ENCODE measurements around the gene RPL13A.

Gene RPL13A

DNA sequence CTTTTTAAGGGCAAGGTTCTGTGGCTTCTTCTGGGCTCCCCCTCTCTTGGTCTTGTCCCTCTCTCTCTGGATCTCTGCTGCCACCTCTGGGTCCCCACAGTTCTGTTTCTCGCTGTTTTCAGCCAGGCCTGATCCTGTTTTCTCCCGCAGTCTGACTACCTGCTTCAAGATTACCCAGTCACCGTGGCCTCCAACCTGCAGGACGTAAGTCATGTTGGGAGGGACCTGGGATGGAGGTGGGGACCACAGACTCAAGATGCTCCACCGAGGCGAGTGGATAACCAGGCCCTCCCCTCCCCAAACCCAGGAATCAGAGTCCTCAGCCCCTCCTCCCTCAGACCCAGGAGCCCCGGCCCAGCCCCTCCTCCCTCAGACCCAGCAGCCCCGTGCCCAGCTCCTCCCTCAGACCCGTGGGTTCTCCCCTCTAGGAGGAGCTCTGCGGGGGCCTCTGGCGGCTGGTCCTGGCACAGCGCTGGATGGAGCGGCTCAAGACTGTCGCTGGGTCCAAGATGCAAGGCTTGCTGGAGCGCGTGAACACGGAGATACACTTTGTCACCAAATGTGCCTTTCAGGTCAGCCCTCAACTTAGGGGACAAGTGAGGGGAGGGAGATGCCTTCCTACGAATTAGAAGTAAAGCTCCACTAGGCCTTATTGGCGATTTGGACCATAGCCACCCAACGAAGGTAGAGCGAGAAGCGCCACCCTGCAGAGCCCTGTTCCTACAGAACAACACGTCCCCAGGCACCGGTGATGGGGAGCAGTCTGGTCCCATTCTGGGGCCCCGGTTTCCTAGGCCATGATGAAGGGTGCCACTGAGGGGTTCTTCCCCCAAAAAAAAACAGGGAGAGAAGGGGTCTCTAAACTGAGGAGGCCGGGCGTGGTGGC, 11.2 kb upstream of the RPL13A start:
- H3K9ac ChIP-seq (ENCODE audit: low read length in 5 of 5): no peak overlapping the region
- peaks cover 0 to 2% (median 0%) of the 10 kb centered on the region in 5 donors for H3K27me3 ChIP-seq (ENCODE audit: control insufficient read depth in 5 of 5, insufficient read depth in 4 of 5, low read length in 5 of 5)
- H3K4me1 ChIP-seq (ENCODE audit: control insufficient read depth in 5 of 5, insufficient read depth in 5 of 5, low read length in 5 of 5): peaks cover 0 to 24% (median 12%) of the 10 kb centered on the region in 5 donors
- peaks cover 0 to 7% (median 0%) of the 10 kb centered on the region in 5 donors for H3K36me3 ChIP-seq (ENCODE audit: control insufficient read depth in 5 of 5, insufficient read depth in 5 of 5, low read length in 5 of 5)
- H3K4me3 ChIP-seq (ENCODE audit: low read depth in 1 of 5, low read length in 5 of 5): no peak overlapping the region
- no peaks in the 10 kb centered on the region for H3K9me3 ChIP-seq (ENCODE audit: control insufficient read depth in 5 of 5, low read length in 5 of 5)
- H3K27ac ChIP-seq (ENCODE audit: low read depth, low read length): no peak overlapping the region

DNA sequence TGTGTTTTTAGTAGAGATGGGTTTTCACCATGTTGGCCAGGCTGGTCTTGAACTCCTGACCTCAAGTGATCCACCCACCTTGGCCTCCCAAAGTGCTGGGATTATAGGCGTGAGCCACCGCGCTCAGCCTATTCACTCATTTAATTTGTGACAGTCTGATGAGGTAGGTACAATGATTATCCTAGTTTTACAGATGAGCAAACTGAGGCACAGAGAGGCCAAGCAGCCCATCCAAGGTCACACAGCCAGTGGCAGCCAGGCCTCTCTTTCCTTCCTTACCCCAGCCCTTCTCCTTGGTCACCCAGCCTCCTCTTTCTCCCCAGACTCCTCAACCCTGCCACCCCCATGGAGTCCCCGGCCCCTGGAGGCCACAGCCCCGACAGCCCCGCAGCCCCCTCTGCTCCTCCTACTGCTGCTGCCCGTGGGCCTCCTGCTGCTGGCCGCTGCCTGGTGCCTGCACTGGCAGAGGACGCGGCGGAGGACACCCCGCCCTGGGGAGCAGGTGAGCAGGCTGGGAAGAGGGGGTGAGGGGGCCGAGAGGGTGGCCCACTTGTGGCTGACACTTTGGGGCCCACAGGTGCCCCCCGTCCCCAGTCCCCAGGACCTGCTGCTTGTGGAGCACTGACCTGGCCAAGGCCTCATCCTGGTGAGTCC, 7.3 kb upstream of the RPL13A start:
- no peak overlapping the region for H3K27ac ChIP-seq (ENCODE audit: low read depth, low read length)
- H3K4me3 ChIP-seq (ENCODE audit: low read depth in 1 of 5, low read length in 5 of 5): no peak overlapping the region
- H3K9ac ChIP-seq (ENCODE audit: low read length in 5 of 5): no peak overlapping the region
- no peaks in the 10 kb centered on the region for H3K27me3 ChIP-seq (ENCODE audit: control insufficient read depth in 5 of 5, insufficient read depth in 4 of 5, low read length in 5 of 5)
- H3K9me3 ChIP-seq (ENCODE audit: control insufficient read depth in 5 of 5, low read length in 5 of 5): no peaks in the 10 kb centered on the region
- H3K36me3 ChIP-seq (ENCODE audit: control insufficient read depth in 5 of 5, insufficient read depth in 5 of 5, low read length in 5 of 5): peaks cover 0 to 12% (median 3%) of the 10 kb centered on the region in 5 donors
- H3K4me1 ChIP-seq (ENCODE audit: control insufficient read depth in 5 of 5, insufficient read depth in 5 of 5, low read length in 5 of 5): peaks cover 0 to 4% (median 0%) of the 10 kb centered on the region in 5 donors

DNA sequence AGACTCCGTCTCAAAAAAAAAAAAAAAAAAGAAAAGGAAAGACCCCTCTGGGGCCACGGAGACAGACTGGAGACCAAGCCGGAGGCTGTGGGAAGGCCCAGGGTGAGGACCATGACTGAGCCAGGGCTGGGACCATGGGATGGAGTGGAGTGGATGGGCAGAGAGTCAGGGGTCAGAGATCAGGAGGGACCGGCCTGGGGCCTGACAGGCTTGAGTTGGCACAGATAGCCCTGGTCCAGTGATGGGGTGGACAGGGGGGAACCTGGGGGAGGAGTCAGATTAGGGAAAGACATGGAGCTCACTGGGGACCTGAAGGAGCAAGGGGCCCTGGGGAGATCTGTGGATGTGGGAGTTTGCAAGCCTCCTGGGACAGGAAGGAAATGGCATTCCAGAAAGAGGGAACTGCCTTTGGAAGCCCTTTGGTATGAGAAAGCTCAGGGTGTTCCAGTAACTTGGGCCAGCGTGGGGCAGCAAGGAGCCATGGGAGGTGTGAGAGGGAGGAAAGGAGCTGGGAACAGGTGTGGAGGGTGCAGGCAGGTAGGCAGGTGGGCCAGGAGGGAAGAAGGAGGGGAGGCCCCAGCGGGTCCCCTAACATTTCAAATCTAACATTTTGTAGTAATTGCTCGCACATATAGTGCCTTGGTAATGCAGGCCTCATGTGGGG, 6.3 kb upstream of the RPL13A start:
- H3K27me3 ChIP-seq (ENCODE audit: control insufficient read depth in 5 of 5, insufficient read depth in 4 of 5, low read length in 5 of 5): no peaks in the 10 kb centered on the region
- no peak overlapping the region for H3K27ac ChIP-seq (ENCODE audit: low read depth, low read length)
- no peak overlapping the region for H3K9ac ChIP-seq (ENCODE audit: low read length in 5 of 5)
- H3K4me3 ChIP-seq (ENCODE audit: low read depth in 1 of 5, low read length in 5 of 5): no peak overlapping the region
- peaks cover 0 to 2% (median 0%) of the 10 kb centered on the region in 5 donors for H3K4me1 ChIP-seq (ENCODE audit: control insufficient read depth in 5 of 5, insufficient read depth in 5 of 5, low read length in 5 of 5)
- no peaks in the 10 kb centered on the region for H3K9me3 ChIP-seq (ENCODE audit: control insufficient read depth in 5 of 5, low read length in 5 of 5)
- H3K36me3 ChIP-seq (ENCODE audit: control insufficient read depth in 5 of 5, insufficient read depth in 5 of 5, low read length in 5 of 5): peaks cover 0 to 12% (median 3%) of the 10 kb centered on the region in 5 donors

DNA sequence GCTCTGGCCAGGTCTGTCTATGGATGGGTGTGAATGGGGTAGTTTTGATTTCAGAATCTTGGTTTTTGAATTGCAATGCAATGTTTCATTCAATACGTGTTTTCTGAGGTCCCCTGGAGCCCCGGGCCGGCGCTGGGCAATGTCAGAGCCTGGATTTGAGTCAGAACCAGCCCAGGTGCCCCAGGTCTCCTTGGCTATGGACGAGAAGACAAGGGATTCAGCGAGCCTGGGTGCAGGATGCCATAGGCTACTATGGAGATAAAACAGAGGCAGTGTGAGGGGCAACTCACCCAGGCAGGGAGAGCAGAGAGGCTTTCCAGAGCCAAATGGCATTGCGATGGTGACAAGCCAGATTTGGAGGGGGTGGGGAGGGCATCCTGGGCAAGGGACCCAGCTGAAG, 1.2 kb upstream of the RPL13A start:
- Histone ChIP-seq H3K4me3 (ENCODE audit: low read depth in 1 of 5, low read length in 5 of 5) (no peak overlapping the region), H3K27me3 (ENCODE audit: control insufficient read depth in 5 of 5, insufficient read depth in 4 of 5, low read length in 5 of 5) (peaks cover 0 to 3% (median 0%) of the 10 kb centered on the region in 5 donors), H3K4me1 (ENCODE audit: control insufficient read depth in 5 of 5, insufficient read depth in 5 of 5, low read length in 5 of 5) (peaks cover 11 to 34% (median 30%) of the 10 kb centered on the region in 5 donors), H3K9me3 (ENCODE audit: control insufficient read depth in 5 of 5, low read length in 5 of 5) (no peaks in the 10 kb centered on the region), H3K36me3 (ENCODE audit: control insufficient read depth in 5 of 5, insufficient read depth in 5 of 5, low read length in 5 of 5) (peaks cover 0 to 26% (median 19%) of the 10 kb centered on the region in 5 donors), H3K9ac (ENCODE audit: low read length in 5 of 5) (no peak overlapping the region), H3K27ac (ENCODE audit: low read depth, low read length) (no peak overlapping the region)

DNA sequence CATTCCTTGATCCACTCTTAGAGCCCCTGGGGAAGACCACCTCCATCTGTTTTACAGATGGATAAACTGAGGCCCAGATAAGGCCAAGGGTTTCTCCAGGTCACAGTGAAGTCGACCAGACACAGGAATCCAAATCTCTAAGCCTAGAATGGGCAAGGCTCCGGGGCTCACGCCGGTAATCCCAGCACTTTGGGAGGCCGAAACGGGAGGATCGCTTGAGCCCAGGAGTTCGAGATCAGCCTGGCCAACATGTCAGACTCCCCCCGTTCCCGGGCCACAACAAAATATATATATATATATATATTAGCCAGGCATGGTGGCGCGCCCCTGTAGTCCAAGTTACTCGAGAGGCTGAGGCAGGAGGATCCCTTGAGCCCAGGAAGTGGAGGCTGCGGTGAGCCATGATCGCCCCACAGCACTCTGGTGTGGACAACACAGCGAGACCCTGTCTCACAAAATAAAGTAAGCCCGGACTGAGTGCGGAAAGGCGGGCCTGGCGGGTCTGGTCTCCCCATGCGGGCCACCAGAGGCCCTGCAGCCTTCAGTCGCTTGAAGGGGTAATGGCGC, 615 bp upstream of the RPL13A start:
- H3K9me3 ChIP-seq (ENCODE audit: control insufficient read depth in 5 of 5, low read length in 5 of 5): no peaks in the 10 kb centered on the region
- H3K27ac ChIP-seq (ENCODE audit: low read depth, low read length): peak overlapping the region; percentile 86
- peak overlapping the region in 4 of 5 donors; percentile 42 to 99 (median 78) for H3K4me3 ChIP-seq (ENCODE audit: low read depth in 1 of 5, low read length in 5 of 5)
- peaks cover 11 to 34% (median 30%) of the 10 kb centered on the region in 5 donors for H3K4me1 ChIP-seq (ENCODE audit: control insufficient read depth in 5 of 5, insufficient read depth in 5 of 5, low read length in 5 of 5)
- H3K36me3 ChIP-seq (ENCODE audit: control insufficient read depth in 5 of 5, insufficient read depth in 5 of 5, low read length in 5 of 5): peaks cover 0 to 31% (median 24%) of the 10 kb centered on the region in 5 donors
- H3K9ac ChIP-seq (ENCODE audit: low read length in 5 of 5): peak overlapping the region in 1 of 5 donors; percentile 49
- peaks cover 0 to 3% (median 0%) of the 10 kb centered on the region in 5 donors for H3K27me3 ChIP-seq (ENCODE audit: control insufficient read depth in 5 of 5, insufficient read depth in 4 of 5, low read length in 5 of 5)

DNA sequence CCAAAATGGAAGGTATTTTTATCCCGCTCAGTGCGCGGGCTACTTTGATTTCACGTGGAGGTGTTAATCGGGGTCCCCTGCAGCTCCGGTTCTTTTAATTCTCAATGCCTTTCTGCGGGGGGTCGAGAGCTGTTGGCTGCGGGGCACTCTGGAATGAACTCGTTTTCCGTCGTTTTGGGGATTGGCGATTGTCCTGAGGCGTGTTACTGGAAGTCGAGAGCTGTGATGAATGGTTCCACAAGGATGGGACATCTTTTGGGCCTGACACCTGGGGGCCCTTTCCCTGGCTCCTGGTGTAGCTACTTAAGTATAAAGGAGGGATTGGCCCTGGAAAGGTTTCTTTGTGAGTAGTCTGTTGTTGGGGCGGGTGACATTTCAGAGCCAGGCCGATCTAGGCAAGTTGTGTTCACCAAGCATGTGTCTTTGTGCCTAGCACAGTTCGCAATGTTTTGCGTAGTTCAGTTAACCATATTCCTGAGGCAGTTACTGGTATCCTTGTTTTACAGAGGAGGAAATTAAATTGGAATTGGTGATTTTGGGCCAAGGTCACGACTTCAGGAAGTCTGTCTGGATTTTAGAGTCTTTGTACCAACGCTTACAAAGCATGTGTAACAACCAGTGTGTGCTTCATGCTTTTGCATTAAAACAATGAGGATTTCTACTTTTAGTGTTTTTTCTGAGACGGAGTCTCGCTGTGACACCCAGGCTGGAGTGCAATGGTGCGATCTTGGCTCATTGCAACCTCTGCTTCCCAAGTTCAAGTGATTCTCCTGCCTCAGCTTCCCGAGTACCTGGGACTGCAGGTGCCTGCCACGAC, 846 bp downstream of the RPL13A start:
- peak overlapping the region; percentile 95 to 100 (median 99) for H3K4me3 ChIP-seq (ENCODE audit: low read depth in 1 of 5, low read length in 5 of 5)
- peak overlapping the region; percentile 89 to 99 (median 98) for H3K9ac ChIP-seq (ENCODE audit: low read length in 5 of 5)
- H3K36me3 ChIP-seq (ENCODE audit: control insufficient read depth in 5 of 5, insufficient read depth in 5 of 5, low read length in 5 of 5): peaks cover 3 to 42% (median 38%) of the 10 kb centered on the region in 5 donors
- H3K4me1 ChIP-seq (ENCODE audit: control insufficient read depth in 5 of 5, insufficient read depth in 5 of 5, low read length in 5 of 5): peaks cover 11 to 34% (median 30%) of the 10 kb centered on the region in 5 donors
- peak overlapping the region; percentile 86 for H3K27ac ChIP-seq (ENCODE audit: low read depth, low read length)
- H3K9me3 ChIP-seq (ENCODE audit: control insufficient read depth in 5 of 5, low read length in 5 of 5): no peaks in the 10 kb centered on the region
- H3K27me3 ChIP-seq (ENCODE audit: control insufficient read depth in 5 of 5, insufficient read depth in 4 of 5, low read length in 5 of 5): peaks cover 0 to 3% (median 0%) of the 10 kb centered on the region in 5 donors

DNA sequence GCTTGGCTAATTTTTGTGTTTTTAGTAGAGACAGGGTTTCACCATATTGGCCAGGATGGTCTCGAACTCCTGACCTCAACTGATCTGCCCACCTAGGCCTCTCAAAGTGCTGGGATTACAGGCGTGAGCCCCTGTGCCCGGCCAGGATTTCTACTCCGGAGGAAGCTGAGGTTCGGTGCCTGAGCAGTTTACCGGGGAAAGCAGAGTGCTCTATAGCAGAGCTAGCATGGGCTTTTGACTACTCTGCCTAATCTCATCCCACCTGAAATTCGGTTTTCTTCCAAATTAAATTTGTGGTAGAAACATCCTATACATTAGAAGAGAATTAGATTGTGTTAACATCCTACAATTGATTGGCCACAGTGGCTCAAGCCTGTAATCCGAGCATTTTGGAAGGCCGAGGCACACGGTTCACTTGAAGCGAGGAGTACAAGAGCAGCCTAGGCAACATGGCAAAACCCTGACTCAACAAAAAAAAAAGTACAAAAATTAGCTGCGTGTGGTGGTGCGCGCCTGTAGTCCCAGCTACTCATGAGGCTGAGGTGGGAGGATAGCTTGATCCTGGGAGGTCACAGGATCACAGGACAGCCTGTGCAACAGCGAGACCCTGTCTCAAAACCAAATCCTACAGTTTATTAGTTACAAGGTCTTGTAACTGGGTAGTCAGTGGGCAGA, 1.6 kb downstream of the RPL13A start:
- no peaks in the 10 kb centered on the region for H3K9me3 ChIP-seq (ENCODE audit: control insufficient read depth in 5 of 5, low read length in 5 of 5)
- H3K4me1 ChIP-seq (ENCODE audit: control insufficient read depth in 5 of 5, insufficient read depth in 5 of 5, low read length in 5 of 5): peaks cover 11 to 34% (median 30%) of the 10 kb centered on the region in 5 donors
- peaks cover 0 to 3% (median 0%) of the 10 kb centered on the region in 5 donors for H3K27me3 ChIP-seq (ENCODE audit: control insufficient read depth in 5 of 5, insufficient read depth in 4 of 5, low read length in 5 of 5)
- peaks cover 3 to 42% (median 38%) of the 10 kb centered on the region in 5 donors for H3K36me3 ChIP-seq (ENCODE audit: control insufficient read depth in 5 of 5, insufficient read depth in 5 of 5, low read length in 5 of 5)
- peak overlapping the region; percentile 86 for H3K27ac ChIP-seq (ENCODE audit: low read depth, low read length)
- peak overlapping the region; percentile 89 to 99 (median 98) for H3K9ac ChIP-seq (ENCODE audit: low read length in 5 of 5)
- H3K4me3 ChIP-seq (ENCODE audit: low read depth in 1 of 5, low read length in 5 of 5): peak overlapping the region; percentile 95 to 100 (median 99)

DNA sequence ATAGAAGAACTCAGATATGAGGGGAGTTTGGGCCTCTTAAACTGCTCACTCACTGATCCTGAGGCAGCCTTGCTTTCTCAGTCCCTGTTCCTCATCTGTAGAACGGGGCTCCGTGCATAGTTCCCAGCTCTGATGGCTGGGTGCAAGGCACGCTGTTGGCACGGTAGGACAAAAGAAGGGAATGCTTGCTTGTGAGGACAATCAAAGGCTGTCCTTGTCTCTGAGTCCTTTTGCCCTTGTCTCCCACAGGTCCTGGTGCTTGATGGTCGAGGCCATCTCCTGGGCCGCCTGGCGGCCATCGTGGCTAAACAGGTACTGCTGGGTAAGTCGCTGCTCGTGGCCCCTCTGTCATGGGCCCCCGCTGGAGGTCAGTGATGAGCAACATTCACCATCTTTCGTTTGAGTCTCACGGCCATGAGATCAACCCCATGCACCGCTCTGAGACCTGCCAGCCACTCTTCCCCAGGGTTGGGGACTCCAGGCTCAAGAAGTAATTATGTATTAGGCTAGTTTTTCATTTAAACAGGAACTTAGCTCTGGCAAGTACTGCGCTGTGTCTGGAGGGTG, 2.3 kb downstream of the RPL13A start:
- Histone ChIP-seq H3K9me3 (ENCODE audit: control insufficient read depth in 5 of 5, low read length in 5 of 5) (no peaks in the 10 kb centered on the region), H3K9ac (ENCODE audit: low read length in 5 of 5) (peak overlapping the region in 3 of 5 donors; percentile 94 to 99 (median 98)), H3K27me3 (ENCODE audit: control insufficient read depth in 5 of 5, insufficient read depth in 4 of 5, low read length in 5 of 5) (peaks cover 0 to 3% (median 0%) of the 10 kb centered on the region in 5 donors), H3K4me1 (ENCODE audit: control insufficient read depth in 5 of 5, insufficient read depth in 5 of 5, low read length in 5 of 5) (peaks cover 11 to 34% (median 30%) of the 10 kb centered on the region in 5 donors), H3K27ac (ENCODE audit: low read depth, low read length) (peak overlapping the region; percentile 86), H3K4me3 (ENCODE audit: low read depth in 1 of 5, low read length in 5 of 5) (peak overlapping the region in 3 of 5 donors; percentile 99 to 100 (median 99)), H3K36me3 (ENCODE audit: control insufficient read depth in 5 of 5, insufficient read depth in 5 of 5, low read length in 5 of 5) (peaks cover 3 to 42% (median 38%) of the 10 kb centered on the region in 5 donors)

Measured in subcutaneous abdominal adipose tissue (tissue), 5 donors.